Liver (tissue), 9 donors: ENCODE measurements around the gene MAD2L1. TPM values are rescaled to one million over a fixed set of nuclear protein-coding genes. Genes with fewer than 3 reads are reported as not detected.

Experiments used
- DNase-seq: peaks from one replicate; pipeline ENCODE4 v3.0.0-alpha.2; 2017; ENCODE audit warnings: low spot score
- H3K27ac ChIP-seq, 2 donors: one replicate each; pipeline ENCODE4 v1.7.0; 2013; ENCODE audit warnings: inconsistent platforms in 2 of 2, low read length in 2 of 2, control low read depth in 1 of 2, low read depth in 1 of 2, mild to moderate bottlenecking in 1 of 2
- H3K27me3 ChIP-seq, 4 donors: one replicate each; pipeline versions ENCODE4 v1.6.1 to v1.7.0; 2013; ENCODE audit warnings: low read length in 3 of 4, inconsistent platforms in 1 of 4, mild to moderate bottlenecking in 1 of 4, moderate library complexity in 1 of 4; ENCODE audit not compliant: control insufficient read depth in 4 of 4, insufficient read depth in 4 of 4
- H3K36me3 ChIP-seq, 4 donors: one replicate each; pipeline versions ENCODE4 v1.6.1 to v1.7.0; 2013; ENCODE audit warnings: low read length in 3 of 4, mild to moderate bottlenecking in 3 of 4, low read depth in 1 of 4, moderate library complexity in 1 of 4; ENCODE audit not compliant: control insufficient read depth in 4 of 4, insufficient read depth in 3 of 4
- H3K4me1 ChIP-seq, 4 donors: one replicate each; pipeline versions ENCODE4 v1.6.1 to v1.7.0; 2013; ENCODE audit warnings: low read length in 3 of 4, mild to moderate bottlenecking in 3 of 4, moderate library complexity in 1 of 4; ENCODE audit not compliant: control insufficient read depth in 4 of 4, insufficient read depth in 4 of 4
- H3K4me3 ChIP-seq, 3 donors: one replicate each; pipeline versions ENCODE4 v1.6.1 to v1.7.0; 2013; ENCODE audit warnings: low read length in 3 of 3, control low read depth in 1 of 3, low read depth in 1 of 3, mild to moderate bottlenecking in 1 of 3
- H3K9ac ChIP-seq, 2 donors: one replicate each; pipeline ENCODE4 v1.7.0; 2013; ENCODE audit warnings: low read length in 2 of 2, mild to moderate bottlenecking in 2 of 2, moderate library complexity in 2 of 2, control low read depth in 1 of 2, low read depth in 1 of 2
- H3K9me3 ChIP-seq, 4 donors: one replicate each; pipeline versions ENCODE4 v1.6.1 to v1.7.0; 2013; ENCODE audit warnings: low read length in 3 of 4; ENCODE audit not compliant: control insufficient read depth in 4 of 4
- ATF3 ChIP-seq: IDR thresholded peaks from 2 replicates; pipeline ENCODE4 v1.6.1; 2016; ENCODE audit warnings: antibody characterized with exemption
- EGR1 ChIP-seq, 2 donors: IDR thresholded peaks; 2 replicates each; pipeline ENCODE4 v1.6.1; 2016 to 2018; ENCODE audit warnings: antibody characterized with exemption in 2 of 2, low read depth in 2 of 2
- FOXA1 ChIP-seq: IDR thresholded peaks from 2 replicates; pipeline ENCODE4 v1.6.1; 2016; ENCODE audit warnings: antibody characterized with exemption
- FOXA2 ChIP-seq: IDR thresholded peaks from 2 replicates; pipeline ENCODE4 v1.6.1; 2016; ENCODE audit warnings: antibody characterized with exemption
- GABPA ChIP-seq, 2 donors: IDR thresholded peaks in 1 of 2; conservative IDR thresholded peaks in 1 of 2; 2 replicates each; pipeline ENCODE4 v1.6.1; 2016; ENCODE audit warnings: antibody characterized with exemption in 2 of 2, mild to moderate bottlenecking in 1 of 2, moderate library complexity in 1 of 2
- HNF4A ChIP-seq, 2 donors: conservative IDR thresholded peaks; 2 replicates each; pipeline ENCODE4 v1.6.1; 2016; ENCODE audit warnings: antibody characterized with exemption in 2 of 2, mild to moderate bottlenecking in 2 of 2
- HNF4G ChIP-seq: IDR thresholded peaks from 2 replicates; pipeline ENCODE4 v1.6.1; 2016; ENCODE audit warnings: antibody characterized with exemption
- JUND ChIP-seq, 2 donors: IDR thresholded peaks; 2 replicates each; pipeline ENCODE4 v1.6.1; 2016; ENCODE audit warnings: antibody characterized with exemption in 2 of 2
- MAX ChIP-seq: IDR thresholded peaks from 2 replicates; pipeline ENCODE4 v1.6.1; 2016; ENCODE audit warnings: antibody characterized with exemption
- NR2F2 ChIP-seq: IDR thresholded peaks from 2 replicates; pipeline ENCODE4 v1.6.1; 2016; ENCODE audit warnings: antibody characterized with exemption
- RAD21 ChIP-seq, 2 donors: IDR thresholded peaks; 2 replicates each; pipeline ENCODE4 v1.6.1; 2016; ENCODE audit warnings: antibody characterized with exemption in 2 of 2, mild to moderate bottlenecking in 2 of 2
- REST ChIP-seq: IDR thresholded peaks from 2 replicates; pipeline ENCODE4 v1.6.1; 2016; ENCODE audit warnings: antibody characterized with exemption, mild to moderate bottlenecking
- RXRA ChIP-seq, 2 donors: IDR thresholded peaks; 2 replicates each; pipeline ENCODE4 v1.6.1; 2017 to 2018; ENCODE audit warnings: antibody characterized with exemption in 2 of 2, mild to moderate bottlenecking in 1 of 2
- SP1 ChIP-seq: IDR thresholded peaks from 2 replicates; pipeline ENCODE4 v1.6.1; 2018; ENCODE audit warnings: antibody characterized with exemption, mild to moderate bottlenecking
- TAF1 ChIP-seq: conservative IDR thresholded peaks from 2 replicates; pipeline ENCODE4 v1.6.1; 2016; ENCODE audit warnings: antibody characterized with exemption, mild to moderate bottlenecking
- YY1 ChIP-seq: IDR thresholded peaks from 2 replicates; pipeline ENCODE4 v1.6.1; 2016; ENCODE audit warnings: antibody characterized with exemption, mild to moderate bottlenecking
- ZBTB33 ChIP-seq: IDR thresholded peaks from 2 replicates; pipeline ENCODE4 v1.6.1; 2016; ENCODE audit warnings: antibody characterized with exemption
- WGBS: extraction: QIAGEN DNeasy Blood & Tissue Kit; methylation state at CpG from one replicate; pipeline ENCODE4 v1.1.7; 2013; 5-methylcytosine and 5-hydroxymethylcytosine counted together
- polyA plus RNA-seq, 2 donors: library from polyadenylated mRNA; stranded (reverse) in 1 of 2; unstranded in 1 of 2; fragments of 200-250 nt in 1 of 2; fragments of >200 nt in 1 of 2; fragmentation: Nextera tagmentation in 1 of 2; extraction: Ambion mirVana in 1 of 2; gene quantifications; one replicate each; pipeline versions ENCODE4 v1.2.1 to v1.2.3, GENCODE V29; 2013 to 2015
- total RNA-seq, 2 donors: library from RNA; depleted of rRNA; stranded (reverse); fragments of >200 nt; gene quantifications; one replicate each; pipeline ENCODE4 v1.2.3, GENCODE V29; 2014
- TF ChIP-seq, protein P1 (sequence below): fragments of 150-350 bp; IDR thresholded peaks from 2 replicates; pipeline ENCODE4 v1.5.1; 2017; ENCODE audit warnings: improper control_type of control experiment, low read depth, low read length; ENCODE audit not compliant: missing input control
- donor health status: healthy.
- donor health status: healthy.
- donor health status: healthy.
- donor health status: healthy.
- donor health status: healthy.

The MAD2L1 gene
- total and polyA plus RNA-seq, 4 donors: 0.17 to 28.1 (median 2.3) TPM

DNA sequence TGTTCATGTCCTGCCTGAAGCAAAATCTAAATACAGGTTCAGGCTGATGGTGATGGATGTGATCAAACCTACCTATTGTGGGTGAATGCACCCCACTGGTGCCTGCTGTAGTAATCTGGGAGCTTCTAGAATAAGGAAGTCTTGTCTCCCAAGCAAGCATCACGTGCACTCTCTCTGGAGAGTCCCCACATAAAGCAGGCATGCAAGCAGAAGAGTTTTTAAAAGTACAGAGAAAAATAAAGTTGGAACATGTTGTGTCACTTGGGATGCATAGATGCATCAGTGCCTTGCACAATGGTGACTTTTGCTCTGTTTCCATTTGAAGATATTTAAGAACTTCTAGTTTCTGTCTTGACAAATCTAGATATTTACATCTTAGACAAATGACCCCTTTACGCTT lies 54.9 kb downstream of the MAD2L1 start:
- H3K27ac ChIP-seq: no peak overlapping the region
- no peak overlapping the region for H3K9ac ChIP-seq
- WGBS: 63% methylated on average over 2 of the region's 2 CpGs
- no peaks in the 10 kb centered on the region for H3K9me3 ChIP-seq
- H3K27me3 ChIP-seq: no peaks in the 10 kb centered on the region
- DNase-seq: no peak
- H3K4me3 ChIP-seq: no peak overlapping the region
- TF ChIP-seq RXRA (IDR thresholded peaks at IDR 0.05) (no peak), NR2F2 (no peak), EGR1 (IDR thresholded peaks at IDR 0.05; ENCODE audit: low read depth in 2 of 2) (no peak), MAX (no peak), TAF1 (no peak), HNF4G (no peak), ATF3 (no peak), HNF4A (conservative IDR thresholded peaks at IDR 0.05) (no peak), RAD21 (IDR thresholded peaks at IDR 0.05) (no peak), JUND (IDR thresholded peaks at IDR 0.05) (no peak), SP1 (no peak), GABPA (IDR thresholded peaks at IDR 0.05 in 1 of 2, conservative IDR thresholded peaks at IDR 0.05 in 1 of 2) (no peak), FOXA1 (no peak), ZBTB33 (no peak), YY1 (no peak), FOXA2 (no peak), REST (no peak)
- TF ChIP-seq, protein P1, sequence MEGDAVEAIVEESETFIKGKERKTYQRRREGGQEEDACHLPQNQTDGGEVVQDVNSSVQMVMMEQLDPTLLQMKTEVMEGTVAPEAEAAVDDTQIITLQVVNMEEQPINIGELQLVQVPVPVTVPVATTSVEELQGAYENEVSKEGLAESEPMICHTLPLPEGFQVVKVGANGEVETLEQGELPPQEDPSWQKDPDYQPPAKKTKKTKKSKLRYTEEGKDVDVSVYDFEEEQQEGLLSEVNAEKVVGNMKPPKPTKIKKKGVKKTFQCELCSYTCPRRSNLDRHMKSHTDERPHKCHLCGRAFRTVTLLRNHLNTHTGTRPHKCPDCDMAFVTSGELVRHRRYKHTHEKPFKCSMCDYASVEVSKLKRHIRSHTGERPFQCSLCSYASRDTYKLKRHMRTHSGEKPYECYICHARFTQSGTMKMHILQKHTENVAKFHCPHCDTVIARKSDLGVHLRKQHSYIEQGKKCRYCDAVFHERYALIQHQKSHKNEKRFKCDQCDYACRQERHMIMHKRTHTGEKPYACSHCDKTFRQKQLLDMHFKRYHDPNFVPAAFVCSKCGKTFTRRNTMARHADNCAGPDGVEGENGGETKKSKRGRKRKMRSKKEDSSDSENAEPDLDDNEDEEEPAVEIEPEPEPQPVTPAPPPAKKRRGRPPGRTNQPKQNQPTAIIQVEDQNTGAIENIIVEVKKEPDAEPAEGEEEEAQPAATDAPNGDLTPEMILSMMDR: no peak
- no peaks in the 10 kb centered on the region for H3K4me1 ChIP-seq
- H3K36me3 ChIP-seq: no peaks in the 10 kb centered on the region
